ENCODE results near the gene GPR162.

- TF ChIP-seq EP300 (IDR thresholded peaks at IDR 0.05; ENCODE audit: borderline replicate concordance): no peak
- TF ChIP-seq, protein P1, sequence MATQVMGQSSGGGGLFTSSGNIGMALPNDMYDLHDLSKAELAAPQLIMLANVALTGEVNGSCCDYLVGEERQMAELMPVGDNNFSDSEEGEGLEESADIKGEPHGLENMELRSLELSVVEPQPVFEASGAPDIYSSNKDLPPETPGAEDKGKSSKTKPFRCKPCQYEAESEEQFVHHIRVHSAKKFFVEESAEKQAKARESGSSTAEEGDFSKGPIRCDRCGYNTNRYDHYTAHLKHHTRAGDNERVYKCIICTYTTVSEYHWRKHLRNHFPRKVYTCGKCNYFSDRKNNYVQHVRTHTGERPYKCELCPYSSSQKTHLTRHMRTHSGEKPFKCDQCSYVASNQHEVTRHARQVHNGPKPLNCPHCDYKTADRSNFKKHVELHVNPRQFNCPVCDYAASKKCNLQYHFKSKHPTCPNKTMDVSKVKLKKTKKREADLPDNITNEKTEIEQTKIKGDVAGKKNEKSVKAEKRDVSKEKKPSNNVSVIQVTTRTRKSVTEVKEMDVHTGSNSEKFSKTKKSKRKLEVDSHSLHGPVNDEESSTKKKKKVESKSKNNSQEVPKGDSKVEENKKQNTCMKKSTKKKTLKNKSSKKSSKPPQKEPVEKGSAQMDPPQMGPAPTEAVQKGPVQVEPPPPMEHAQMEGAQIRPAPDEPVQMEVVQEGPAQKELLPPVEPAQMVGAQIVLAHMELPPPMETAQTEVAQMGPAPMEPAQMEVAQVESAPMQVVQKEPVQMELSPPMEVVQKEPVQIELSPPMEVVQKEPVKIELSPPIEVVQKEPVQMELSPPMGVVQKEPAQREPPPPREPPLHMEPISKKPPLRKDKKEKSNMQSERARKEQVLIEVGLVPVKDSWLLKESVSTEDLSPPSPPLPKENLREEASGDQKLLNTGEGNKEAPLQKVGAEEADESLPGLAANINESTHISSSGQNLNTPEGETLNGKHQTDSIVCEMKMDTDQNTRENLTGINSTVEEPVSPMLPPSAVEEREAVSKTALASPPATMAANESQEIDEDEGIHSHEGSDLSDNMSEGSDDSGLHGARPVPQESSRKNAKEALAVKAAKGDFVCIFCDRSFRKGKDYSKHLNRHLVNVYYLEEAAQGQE (IDR thresholded peaks at IDR 0.05; ENCODE audit: low read depth): no peak
- TF ChIP-seq YY1 (IDR thresholded peaks at IDR 0.05; ENCODE audit: low read depth): no peak
- TF ChIP-seq, protein P2, sequence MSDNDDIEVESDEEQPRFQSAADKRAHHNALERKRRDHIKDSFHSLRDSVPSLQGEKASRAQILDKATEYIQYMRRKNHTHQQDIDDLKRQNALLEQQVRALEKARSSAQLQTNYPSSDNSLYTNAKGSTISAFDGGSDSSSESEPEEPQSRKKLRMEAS (IDR thresholded peaks at IDR 0.05): no peak
- TF ChIP-seq RAD21 (IDR thresholded peaks at IDR 0.05; ENCODE audit: low read depth): no peak
- TF ChIP-seq ZBTB7A (IDR thresholded peaks at IDR 0.05; ENCODE audit: low read depth): no peak
- no peak for TF ChIP-seq TCF12 (IDR thresholded peaks at IDR 0.05; ENCODE audit: low read depth)
- TF ChIP-seq CEBPB (IDR thresholded peaks at IDR 0.05): no peak
Measured at GRCh38 chr12:6866163-6866919, 44.7 kb downstream of the GPR162 start.
